Left colon (tissue), 2 donors: ENCODE results near the gene GRAMD2B. TPM values are rescaled to one million over a fixed set of nuclear protein-coding genes. Genes with fewer than 3 reads are reported as not detected.
A peak's percentile ranks its signal among the peaks of the same experiment; 100 is the strongest.
"Not testable (repeated sequence)": the region's sequence is repeated elsewhere in the genome, so short reads cannot be mapped to it uniquely, and the experiment has no call there.

Experiments used
- ATAC-seq: fragments of 200-7000 bp; cut with Tn5 transposase; one replicate; pipeline ENCODE4 v1.9.1; 2020; ENCODE audit warnings: mild to moderate bottlenecking, moderate library complexity
- DNase-seq, 2 donors: peaks; one replicate each; pipeline ENCODE4 v3.0.0-alpha.2; 2020
- intact Hi-C, 2 donors: fragments of 100-400 bp; cut with DNase I in 1 of 2; cut with micrococcal nuclease in 1 of 2; formaldehyde crosslinking; loops; one replicate each; pipeline versions ENCODE4 v1.11.2 to v1.14.0; 2022; cut with DNase I, micrococcal nuclease
- total RNA-seq, 2 donors: library from RNA; stranded (reverse); fragmentation: NEBNext Ultra II Directional; extraction: Animal tissue kit (Norgen Biotek cat#: 25700); gene quantifications; one replicate each; pipeline ENCODE4 v1.2.1, GENCODE V29; 2021
- donor health status: DM: no; HTN: no; CAD: no.
- donor health status: DM: yes; HTN: yes; CAD: no.

GRAMD2B gene
- total RNA-seq, 2 donors from 2014 or later = 49.8 to 52.2 TPM

DNA sequence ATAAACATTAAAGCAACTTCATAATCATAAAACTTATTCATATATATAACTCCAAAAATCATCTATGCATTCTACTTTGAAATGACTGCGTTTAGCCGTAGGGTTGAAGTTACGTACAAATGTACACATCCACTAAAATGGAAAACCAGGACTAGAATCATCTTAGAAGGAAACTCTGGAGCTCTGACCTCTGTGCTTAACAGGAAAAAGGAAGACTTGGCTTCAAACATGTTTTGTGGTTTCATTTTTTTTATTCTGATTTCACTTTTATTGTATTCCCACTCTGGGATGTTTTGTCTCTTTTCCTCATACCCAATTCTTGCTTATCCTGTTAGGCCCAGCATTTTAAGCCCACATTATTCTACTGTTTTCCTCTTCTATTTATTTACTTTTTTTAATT, 44.9 kb downstream of the GRAMD2B start:
- ATAC-seq = no peak
- no peak for DNase-seq
- intact Hi-C loops = no loop called here

GRCh38 chr5:126469536-126470316, 46.5 kb downstream of the GRAMD2B start:
- ATAC-seq (no peak), DNase-seq (no peak)
- intact Hi-C loops = no loop called here

GRCh38 chr5:126470529-126470928, 47.3 kb downstream of the GRAMD2B start:
- intact Hi-C loops, DNase-seq, ATAC-seq: not testable (repeated sequence)

DNA sequence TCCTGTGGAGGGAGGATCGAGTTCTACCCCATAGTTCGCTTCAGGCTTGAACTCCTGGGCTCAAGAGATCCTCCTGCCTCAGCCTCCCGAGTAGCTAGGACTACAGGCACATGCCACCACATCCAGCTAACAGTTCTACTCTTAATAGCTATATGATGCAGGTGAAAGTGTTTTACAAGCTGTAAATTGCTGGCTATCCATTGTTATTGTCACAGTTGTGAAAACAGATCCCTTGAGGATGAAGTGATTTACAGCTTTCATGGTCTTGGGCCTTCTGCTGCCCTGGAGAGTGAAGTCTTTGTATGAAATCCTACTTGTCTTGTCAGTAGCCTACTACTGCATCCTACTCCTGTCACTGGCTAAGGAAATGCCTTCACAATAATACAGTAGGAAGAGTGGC, 48.0 kb downstream of the GRAMD2B start:
- peak; percentile 82 for ATAC-seq
- intact Hi-C loops = no loop called here
- DNase-seq = no peak

DNA sequence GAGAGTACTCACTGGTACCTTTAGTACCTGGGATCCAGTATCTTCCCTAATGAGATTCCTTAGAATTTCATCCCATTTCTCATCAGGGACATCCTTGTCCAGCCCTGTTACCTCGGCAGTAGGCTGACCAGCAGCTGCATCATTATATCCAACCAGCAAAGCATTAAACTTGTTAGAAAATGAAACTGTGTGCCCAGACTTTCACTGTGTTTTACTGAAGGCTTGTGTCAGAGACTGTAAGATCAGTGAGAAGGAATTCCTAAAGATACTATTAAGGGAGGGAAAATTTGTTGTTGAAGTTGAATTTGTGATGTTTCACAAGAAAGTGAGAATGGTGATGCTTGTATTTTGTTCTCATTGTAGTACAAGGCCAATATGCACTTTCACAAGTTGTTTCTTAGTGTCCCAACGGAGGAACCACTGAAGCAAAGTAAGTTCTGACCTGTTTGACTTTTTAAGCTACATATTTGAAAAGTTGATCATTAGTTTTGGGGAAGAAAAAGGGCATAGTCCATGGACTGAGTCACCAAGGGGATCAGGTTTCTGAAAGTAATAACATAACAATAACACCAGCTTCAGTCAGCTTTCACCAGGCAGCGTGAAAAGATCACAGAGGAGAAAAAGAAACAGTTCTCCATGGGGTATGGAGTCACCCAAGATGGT, 48.8 kb downstream of the GRAMD2B start:
- intact Hi-C loops = no loop called here
- DNase-seq = no peak
- ATAC-seq = no peak

GRCh38 chr5:126472538-126472889, 49.3 kb downstream of the GRAMD2B start:
- intact Hi-C loops = no loop called here
- ATAC-seq (no peak), DNase-seq (no peak)

DNA sequence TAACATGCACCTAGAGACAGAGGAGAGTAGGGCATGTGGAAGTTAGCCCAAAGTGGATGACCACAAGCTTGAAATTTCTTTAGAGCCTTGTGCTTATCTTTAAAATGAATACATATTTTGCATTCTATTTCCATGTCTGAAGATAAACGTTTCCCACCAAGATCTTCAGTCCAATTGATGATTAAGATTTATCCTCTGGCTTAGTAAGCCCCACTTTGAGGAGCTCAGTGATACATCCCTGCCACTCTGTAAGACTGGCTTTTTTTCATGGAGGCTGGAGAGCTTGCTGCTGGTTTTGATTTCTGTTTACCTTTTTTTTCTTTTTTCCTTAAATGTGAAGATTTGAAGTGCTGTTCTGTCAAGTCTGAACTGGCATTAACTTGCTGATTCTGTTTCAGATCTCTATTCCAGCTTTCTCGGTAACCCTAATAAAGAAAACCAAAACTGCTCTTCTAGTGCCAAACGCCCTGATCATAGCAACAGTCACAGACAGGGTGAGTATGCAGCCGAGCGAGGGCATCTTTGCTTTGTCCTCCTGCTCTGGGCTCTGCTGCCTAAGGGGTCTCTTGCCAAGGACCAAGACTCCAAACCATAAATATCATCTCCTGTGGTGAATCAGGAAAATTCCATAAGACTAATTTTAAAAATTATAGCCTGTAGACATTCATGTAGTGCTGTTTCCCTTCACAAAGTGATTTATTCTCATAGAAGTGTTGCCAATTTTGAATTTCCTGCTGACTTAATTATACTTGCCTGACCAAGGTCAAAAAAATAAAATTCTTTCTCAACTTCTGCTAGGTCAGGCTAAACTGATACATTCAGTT, 54.3 kb downstream of the GRAMD2B start:
- ATAC-seq = no peak
- intact Hi-C loops = no loop called here

DNA sequence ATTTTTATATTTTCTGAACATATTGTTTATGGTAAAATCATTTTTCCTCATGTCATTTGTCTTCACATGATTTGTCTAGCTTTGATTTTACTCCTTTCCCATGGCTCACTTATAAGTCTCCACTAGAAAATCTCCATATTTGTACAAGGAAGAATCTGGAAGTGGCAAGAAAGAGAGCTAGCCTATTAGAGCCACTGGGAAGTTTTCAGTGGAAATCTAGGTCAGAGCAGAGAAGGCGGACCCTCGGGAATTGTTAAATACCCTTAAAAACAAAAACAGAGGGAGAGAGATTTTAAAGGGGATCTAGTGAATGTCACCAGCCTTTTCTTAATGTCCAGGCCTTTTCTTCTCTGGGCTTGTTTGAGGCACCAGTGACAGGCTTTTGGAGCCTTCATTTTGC, 56.6 kb downstream of the GRAMD2B start:
- ATAC-seq (no peak), DNase-seq (no peak)
- intact Hi-C loops = no loop called here

More for the DNA sequence above, 54.3 kb downstream of the GRAMD2B start:
- no peak for DNase-seq

DNA sequence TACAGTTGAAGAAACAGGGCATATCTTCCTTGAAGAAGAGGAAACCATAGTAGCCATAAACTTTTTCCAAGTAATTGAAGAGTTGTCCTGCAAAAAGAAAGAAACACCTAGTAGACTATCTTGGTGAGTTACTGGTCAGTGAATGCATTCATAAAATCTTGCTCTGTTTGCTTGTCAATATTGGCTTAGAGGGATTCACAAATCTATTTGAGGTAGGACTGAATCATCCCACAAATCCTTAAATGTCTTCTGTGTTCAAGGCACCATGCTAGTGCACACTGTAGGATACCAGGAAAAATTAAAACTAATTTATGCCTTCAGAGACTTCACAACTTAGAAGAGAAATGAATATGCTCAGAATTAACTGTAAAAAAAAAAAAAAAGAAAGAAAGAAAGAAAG, 57.6 kb downstream of the GRAMD2B start:
- ATAC-seq = no peak
- intact Hi-C loops = no loop called here

GRCh38 chr5:126481243-126481642, 58.0 kb downstream of the GRAMD2B start:
- no peak for DNase-seq
- intact Hi-C loops = no loop called here
- ATAC-seq = no peak

More for the DNA sequence above, 57.6 kb downstream of the GRAMD2B start:
- DNase-seq = no peak

GRCh38 chr5:126482591-126482990, 59.4 kb downstream of the GRAMD2B start:
- DNase-seq = no peak
- no peak for ATAC-seq
- intact Hi-C loops = no loop called here

GRCh38 chr5:126483156-126483555, 59.9 kb downstream of the GRAMD2B start:
- intact Hi-C loops = no loop called here
- no peak for ATAC-seq
- DNase-seq = no peak

GRCh38 chr5:126484253-126484652, 61.0 kb downstream of the GRAMD2B start:
- intact Hi-C loops = no loop called here
- ATAC-seq (no peak), DNase-seq (no peak)

DNA sequence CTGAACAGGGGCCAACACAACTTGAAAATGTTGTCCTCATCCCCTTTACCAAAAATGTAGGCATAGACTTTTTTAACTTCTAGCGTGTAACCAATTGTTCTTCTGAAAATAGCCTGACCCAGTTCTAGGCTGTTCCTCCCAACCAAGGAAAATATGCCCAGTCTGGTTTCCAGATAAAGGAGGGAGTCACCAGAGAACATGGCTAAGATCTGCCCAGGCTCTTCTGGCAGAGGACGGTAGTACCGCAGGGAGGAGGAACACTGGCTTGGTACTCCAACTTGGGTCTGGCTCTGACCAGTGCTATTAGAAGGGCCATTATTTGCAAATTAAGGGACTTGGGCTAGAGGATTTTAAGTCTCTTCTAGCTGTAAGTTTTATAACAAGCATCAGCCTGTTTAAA, 63.1 kb downstream of the GRAMD2B start:
- DNase-seq (no peak), ATAC-seq (no peak)
- intact Hi-C loops = no loop called here

GRCh38 chr5:126487596-126487995, 64.4 kb downstream of the GRAMD2B start:
- ATAC-seq (no peak), DNase-seq (no peak)
- intact Hi-C loops = no loop called here

GRCh38 chr5:126488443-126489065, 65.3 kb downstream of the GRAMD2B start:
- intact Hi-C loops = no loop called here
- DNase-seq = no peak
- ATAC-seq = no peak

GRCh38 chr5:126490167-126490940, 67.1 kb downstream of the GRAMD2B start:
- intact Hi-C loops = no loop called here
- DNase-seq = no peak
- no peak for ATAC-seq

GRCh38 chr5:126492939-126493338, 69.7 kb downstream of the GRAMD2B start:
- ATAC-seq (peak; percentile 53), DNase-seq (no peak)
- intact Hi-C loops = no loop called here

GRCh38 chr5:126494393-126494792, 71.2 kb downstream of the GRAMD2B start:
- ATAC-seq (no peak), DNase-seq (no peak)
- intact Hi-C loops = no loop called here
